B cell (primary cell): Measurements from ENCODE around the gene TET3. TPM values are rescaled to one million over a fixed set of nuclear protein-coding genes. Genes with fewer than 3 reads are reported as not detected.

Source experiments
- ATAC-seq: fragments of 200-7000 bp; cut with Tn5 transposase; one replicate; pipeline ENCODE4 v1.10.0; 2021; ENCODE audit warnings: low read depth, mild to moderate bottlenecking, moderate number of reproducible peaks, moderate library complexity
- CTCF ChIA-PET: fragments of 350-600 bp; sonication (Branson Sonifier 250); formaldehyde crosslinking; loops from one replicate; lab custom pipeline; 2021; ENCODE audit warnings: antibody characterized with exemption, inconsistent platforms; lab: Charles Lee
- POLR2A ChIA-PET: fragments of 350-600 bp; sonication (Branson Sonifier 250); formaldehyde crosslinking; loops from one replicate; lab custom pipeline; 2021; ENCODE audit warnings: antibody characterized with exemption; lab: Charles Lee
- DNase-seq: peaks from one replicate; pipeline ENCODE4 v3.0.0; 2013
- H2AFZ ChIP-seq: 2 replicates; pipeline ENCODE4 v1.6.1; 2012; ENCODE audit warnings: mild to moderate bottlenecking, low read depth, low read length; ENCODE audit not compliant: insufficient read depth, poor library complexity, severe bottlenecking
- H3K27ac ChIP-seq, 2 donors: 1 replicate in 1 of 2; 2 replicates in 1 of 2; pipeline ENCODE4 v1.5.1; 2012 to 2013; ENCODE audit warnings: low read length in 2 of 2, mild to moderate bottlenecking in 2 of 2, moderate library complexity in 1 of 2
- H3K27me3 ChIP-seq, 4 experiments: fragments of 200-600 bp in 1 of 4; sonication (generic) in 1 of 4; replicated peaks in 1 of 4; 1 replicate in 2 of 4; 2 replicates in 2 of 4; pipeline versions ENCODE4 v1.6.1 to v1.7.0; 2013 to 2016; ENCODE audit warnings: low read length in 3 of 4, mild to moderate bottlenecking in 2 of 4, mixed read lengths in 1 of 4, moderate library complexity in 1 of 4; ENCODE audit not compliant: insufficient read depth in 4 of 4, control insufficient read depth in 3 of 4; ENCODE audit errors: control extremely low read depth in 1 of 4
- H3K36me3 ChIP-seq, 2 experiments: replicated peaks in 1 of 2; 1 replicate in 1 of 2; 2 replicates in 1 of 2; pipeline versions ENCODE4 v1.6.1 to v1.7.1; 2013; ENCODE audit warnings: low read length in 1 of 2; ENCODE audit not compliant: insufficient read depth in 2 of 2, control insufficient read depth in 1 of 2; ENCODE audit errors: control extremely low read depth in 1 of 2, extremely low read depth in 1 of 2
- H3K4me1 ChIP-seq, 2 donors: fragments of 200-600 bp in 1 of 2; sonication (generic) in 1 of 2; 1 replicate in 1 of 2; 2 replicates in 1 of 2; pipeline versions ENCODE4 v1.5.1 to v1.6.1; 2013 to 2017; ENCODE audit warnings: low read length in 2 of 2; ENCODE audit not compliant: control insufficient read depth in 2 of 2, insufficient read depth in 2 of 2
- H3K4me2 ChIP-seq: replicated peaks from 2 replicates; pipeline ENCODE3; 2012; ENCODE audit warnings: mild to moderate bottlenecking, low read depth, low read length; ENCODE audit not compliant: poor library complexity, severe bottlenecking
- H3K4me3 ChIP-seq, 5 experiments: fragments of 200-600 bp in 1 of 5; sonication (generic) in 1 of 5; 1 replicate in 3 of 5; 2 replicates in 2 of 5; pipeline versions ENCODE4 v1.5.1 to v1.7.0; 2011 to 2016; ENCODE audit warnings: low read length in 4 of 5, mild to moderate bottlenecking in 4 of 5, low read depth in 2 of 5, control low read depth in 1 of 5, moderate library complexity in 1 of 5; ENCODE audit not compliant: insufficient read depth in 1 of 5; ENCODE audit errors: control extremely low read depth in 1 of 5, extremely low read depth in 1 of 5
- H3K79me2 ChIP-seq: fragments of 200-600 bp; sonication (generic); one replicate; pipeline ENCODE4 v1.6.0; 2016; ENCODE audit warnings: low read length; ENCODE audit not compliant: control insufficient read depth, insufficient read depth
- H3K9ac ChIP-seq: fragments of 200-600 bp; sonication (generic); 2 replicates; pipeline ENCODE4 v1.6.1; 2017; ENCODE audit warnings: mild to moderate bottlenecking, low read length, moderate library complexity
- H3K9me3 ChIP-seq, 3 donors: one replicate each; pipeline versions ENCODE4 v1.6.1 to v1.7.1; 2013; ENCODE audit warnings: low read length in 2 of 3; ENCODE audit not compliant: control insufficient read depth in 2 of 3, insufficient read depth in 1 of 3; ENCODE audit errors: control extremely low read depth in 1 of 3
- H4K20me1 ChIP-seq: 2 replicates; pipeline ENCODE4 v1.6.0; 2012; ENCODE audit warnings: mild to moderate bottlenecking, low read length; ENCODE audit not compliant: insufficient read depth, control insufficient read depth, poor library complexity, severe bottlenecking
- H3K27ac Mint-ChIP-seq: one replicate; pipeline ENCODE4 v1.8.0; 2021; ENCODE audit warnings: mixed read lengths
- H3K27me3 Mint-ChIP-seq: one replicate; pipeline ENCODE4 v1.8.0; 2021; ENCODE audit warnings: mixed read lengths
- H3K4me1 Mint-ChIP-seq: one replicate; pipeline ENCODE4 v1.8.0; 2021; ENCODE audit warnings: mixed read lengths
- H3K4me3 Mint-ChIP-seq: one replicate; pipeline ENCODE4 v1.8.0; 2021; ENCODE audit warnings: mixed read lengths
- H3K9me3 Mint-ChIP-seq: one replicate; pipeline ENCODE4 v1.8.0; 2022; ENCODE audit warnings: mixed read lengths; ENCODE audit not compliant: insufficient read depth
- EZH2 ChIP-seq: IDR thresholded peaks from 2 replicates; pipeline ENCODE4 v1.6.1; 2012; ENCODE audit warnings: borderline replicate concordance, low read depth, mild to moderate bottlenecking, moderate library complexity, low read length; ENCODE audit not compliant: insufficient read depth, poor library complexity, severe bottlenecking
- WGBS: methylation state at CpG from one replicate; pipeline ENCODE4 v1.1.5; 2013; ENCODE audit warnings: missing lambda C conversion rate; ENCODE audit not compliant: insufficient coverage; 5-methylcytosine and 5-hydroxymethylcytosine counted together
- intact Hi-C: fragments of 100-400 bp; cut with micrococcal nuclease; formaldehyde crosslinking; loops from one replicate; pipeline ENCODE4 v1.10.0; 2022
- polyA plus RNA-seq: library from polyadenylated mRNA; depleted of rRNA; stranded (reverse); fragments of >200 nt; gene quantifications from 2 replicates; pipeline ENCODE4 v1.2.3, GENCODE V29; 2012
- total RNA-seq, 2 donors: library from RNA; stranded (reverse); fragments of 120-200 nt in 1 of 2; gene quantifications; 1 replicate in 1 of 2; 2 replicates in 1 of 2; pipeline versions ENCODE4 v1.2.3 to v1.2.4, GENCODE V29; 2013 to 2022
- TF ChIP-seq, protein P1 (sequence below): fragments of 200-600 bp; IDR thresholded peaks from one replicate; pipeline ENCODE4 v1.8.0; 2022; ENCODE audit warnings: antibody characterized with exemption, mild to moderate bottlenecking

Gene TET3
- total and polyA plus RNA-seq, 2 donors (not counting 1 experiment from before 2014, with no cell fraction given) = 4.7 to 43.9 TPM

GRCh38 chr2:73998933-73999332, 14.2 kb downstream of the TET3 start:
- CTCF ChIA-PET = interaction anchor here (1.5 kb wide), 1 partner anchor 11 kb away, joined by 3 read pairs; no protein-coding TSS in a partner anchor
- ATAC-seq (no peak), DNase-seq (no peak)
- no peaks in the 10 kb centered on the region for H3K9me3 Mint-ChIP-seq
- peaks cover 91% of the 10 kb centered on the region for H4K20me1 ChIP-seq
- H3K36me3 ChIP-seq = peaks cover 0 to 7% of the 10 kb centered on the region in 2 experiments
- POLR2A ChIA-PET = no interaction called here
- peaks cover 77% of the 10 kb centered on the region for H3K4me1 Mint-ChIP-seq
- H3K4me3 Mint-ChIP-seq = no peak overlapping the region
- no peaks in the 10 kb centered on the region for H3K27me3 ChIP-seq
- 77% methylated on average over 4 of the region's 4 CpGs for WGBS
- H3K79me2 ChIP-seq = peaks cover 89% of the 10 kb centered on the region
- no peak overlapping the region for H3K4me2 ChIP-seq
- no peak overlapping the region for H3K27ac ChIP-seq
- no peak overlapping the region for H3K4me3 ChIP-seq
- H3K4me1 ChIP-seq = peaks cover 20 to 38% of the 10 kb centered on the region in 2 donors
- TF ChIP-seq EZH2 = no peak
- TF ChIP-seq, protein P1, sequence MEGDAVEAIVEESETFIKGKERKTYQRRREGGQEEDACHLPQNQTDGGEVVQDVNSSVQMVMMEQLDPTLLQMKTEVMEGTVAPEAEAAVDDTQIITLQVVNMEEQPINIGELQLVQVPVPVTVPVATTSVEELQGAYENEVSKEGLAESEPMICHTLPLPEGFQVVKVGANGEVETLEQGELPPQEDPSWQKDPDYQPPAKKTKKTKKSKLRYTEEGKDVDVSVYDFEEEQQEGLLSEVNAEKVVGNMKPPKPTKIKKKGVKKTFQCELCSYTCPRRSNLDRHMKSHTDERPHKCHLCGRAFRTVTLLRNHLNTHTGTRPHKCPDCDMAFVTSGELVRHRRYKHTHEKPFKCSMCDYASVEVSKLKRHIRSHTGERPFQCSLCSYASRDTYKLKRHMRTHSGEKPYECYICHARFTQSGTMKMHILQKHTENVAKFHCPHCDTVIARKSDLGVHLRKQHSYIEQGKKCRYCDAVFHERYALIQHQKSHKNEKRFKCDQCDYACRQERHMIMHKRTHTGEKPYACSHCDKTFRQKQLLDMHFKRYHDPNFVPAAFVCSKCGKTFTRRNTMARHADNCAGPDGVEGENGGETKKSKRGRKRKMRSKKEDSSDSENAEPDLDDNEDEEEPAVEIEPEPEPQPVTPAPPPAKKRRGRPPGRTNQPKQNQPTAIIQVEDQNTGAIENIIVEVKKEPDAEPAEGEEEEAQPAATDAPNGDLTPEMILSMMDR = no peak
- no peaks in the 10 kb centered on the region for H3K27me3 Mint-ChIP-seq
- no peak overlapping the region for H3K9ac ChIP-seq
- intact Hi-C loops = no loop called here
- peak overlapping the region; percentile 3 for H3K27ac Mint-ChIP-seq
- no peak overlapping the region for H2AFZ ChIP-seq
- no peaks in the 10 kb centered on the region for H3K9me3 ChIP-seq

- Histone ChIP-seq H3K9ac (no peak overlapping the region), H3K9me3 (no peaks in the 10 kb centered on the region), H3K27me3 (no peaks in the 10 kb centered on the region), H3K4me3 (no peak overlapping the region), H3K79me2 (peaks cover 89% of the 10 kb centered on the region), H4K20me1 (peaks cover 92% of the 10 kb centered on the region), H3K4me2 (no peak overlapping the region), H3K36me3 (peaks cover 0 to 10% of the 10 kb centered on the region in 2 experiments), H3K27ac (peak overlapping the region in 1 of 2 donors; percentile 69), H2AFZ (no peak overlapping the region), H3K4me1 (peaks cover 19 to 38% of the 10 kb centered on the region in 2 donors)
- peaks cover 74% of the 10 kb centered on the region for H3K4me1 Mint-ChIP-seq
- H3K9me3 Mint-ChIP-seq = no peaks in the 10 kb centered on the region
- POLR2A ChIA-PET = interaction anchor here (0.6 to 1.2 kb wide), 2 partner anchors 8 to 15 kb away, joined by 3 read pairs; no protein-coding TSS in a partner anchor
- H3K4me3 Mint-ChIP-seq = no peak overlapping the region
- no peaks in the 10 kb centered on the region for H3K27me3 Mint-ChIP-seq
- ATAC-seq (no peak), DNase-seq (no peak)
- 87% methylated on average over 10 of the region's 10 CpGs for WGBS
- no peak for TF ChIP-seq EZH2
- TF ChIP-seq, protein P1 = no peak
- H3K27ac Mint-ChIP-seq = peak overlapping the region; percentile 3
- intact Hi-C loops = no loop called here
- CTCF ChIA-PET = interaction anchor here (1.7 to 3.2 kb wide), 3 partner anchors 13 to 92 kb away, joined by 3 to 19 read pairs (median 7); no protein-coding TSS in a partner anchor
Observed at GRCh38 chr2:73999881-74000597, 15.3 kb downstream of the TET3 start.
